ENCODE results near the gene PNMT. TPM values are rescaled to one million over a fixed set of nuclear protein-coding genes. Genes with fewer than 3 reads are reported as not detected.
A peak's percentile ranks its signal among the peaks of the same experiment; 100 is the strongest.

The PNMT gene
- total RNA-seq, 2 experiments from 2014 or later, result not detected

DNA sequence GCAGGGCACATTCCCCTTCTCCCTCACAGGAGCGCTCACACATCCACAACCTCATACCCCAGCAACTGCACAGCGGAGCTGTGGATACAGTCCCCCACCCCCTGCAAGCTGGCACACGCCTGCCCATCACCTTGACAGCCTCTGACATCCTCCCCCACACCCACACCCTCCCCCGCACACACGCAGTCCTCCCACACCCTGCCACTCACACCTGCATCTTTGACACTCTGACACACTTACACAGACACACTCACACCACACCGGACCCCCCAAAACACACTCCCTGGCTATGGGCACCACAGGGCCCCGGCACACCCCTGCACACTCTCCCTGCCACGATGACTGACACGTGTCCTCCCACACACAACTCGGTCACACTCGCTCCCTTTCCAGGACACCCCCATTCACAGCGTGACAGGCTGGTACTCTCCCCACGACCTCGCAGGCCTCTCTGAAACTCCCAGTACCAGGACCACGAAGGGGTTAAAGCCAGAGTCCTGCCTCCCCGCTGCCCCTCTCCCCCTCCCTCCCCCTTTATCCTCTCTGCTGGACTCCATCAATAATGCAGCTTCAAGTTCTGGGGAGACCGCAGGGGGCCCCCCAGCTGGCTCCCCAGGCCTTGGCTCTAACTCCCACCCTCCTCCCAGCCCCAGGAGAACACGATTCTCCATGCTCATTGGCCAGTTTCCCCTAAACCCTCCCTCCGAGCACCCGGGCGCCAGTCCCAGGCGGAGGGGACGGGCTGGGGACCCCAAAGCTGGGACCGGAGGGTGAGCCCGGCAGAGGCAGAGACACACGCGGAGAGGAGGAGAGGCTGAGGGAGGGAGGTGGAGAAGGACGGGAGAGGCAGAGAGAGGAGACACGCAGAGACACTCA is 41.8 kb upstream of the PNMT start, which contains the start of gene PPP1R1B:
TSS of gene PPP1R1B (plus strand) at position 782 of the 876 bp plus-strand sequence. CDS start 441 bp downstream, outside the sequence.
- H3K4me3 Mint-ChIP-seq, result no peak within 1 kb of the TSS
- H3K9me3 Mint-ChIP-seq, result no peaks in the 10 kb centered on the region
- intact Hi-C loops (cut with micrococcal nuclease), result no loop called here
- DNase-seq, result peak; percentile 51
- H3K36me3 Mint-ChIP-seq, result no peaks in the 10 kb centered on the region
- CTCF ChIA-PET, result interaction anchor here (1.5 to 8.6 kb wide), 5 partner anchors 7 to 104 kb away, joined by 3 to 178 read pairs (median 11); partner anchors contain the start of gene MIEN1
- no peak within 1 kb of the TSS for H3K27ac Mint-ChIP-seq
- POLR2A ChIA-PET, result no interaction called here
- peaks cover 36% of the 10 kb centered on the region for H3K27me3 Mint-ChIP-seq
- H3K4me1 Mint-ChIP-seq (ENCODE audit: low read depth), result peaks cover 28% of the 10 kb centered on the region

DNA sequence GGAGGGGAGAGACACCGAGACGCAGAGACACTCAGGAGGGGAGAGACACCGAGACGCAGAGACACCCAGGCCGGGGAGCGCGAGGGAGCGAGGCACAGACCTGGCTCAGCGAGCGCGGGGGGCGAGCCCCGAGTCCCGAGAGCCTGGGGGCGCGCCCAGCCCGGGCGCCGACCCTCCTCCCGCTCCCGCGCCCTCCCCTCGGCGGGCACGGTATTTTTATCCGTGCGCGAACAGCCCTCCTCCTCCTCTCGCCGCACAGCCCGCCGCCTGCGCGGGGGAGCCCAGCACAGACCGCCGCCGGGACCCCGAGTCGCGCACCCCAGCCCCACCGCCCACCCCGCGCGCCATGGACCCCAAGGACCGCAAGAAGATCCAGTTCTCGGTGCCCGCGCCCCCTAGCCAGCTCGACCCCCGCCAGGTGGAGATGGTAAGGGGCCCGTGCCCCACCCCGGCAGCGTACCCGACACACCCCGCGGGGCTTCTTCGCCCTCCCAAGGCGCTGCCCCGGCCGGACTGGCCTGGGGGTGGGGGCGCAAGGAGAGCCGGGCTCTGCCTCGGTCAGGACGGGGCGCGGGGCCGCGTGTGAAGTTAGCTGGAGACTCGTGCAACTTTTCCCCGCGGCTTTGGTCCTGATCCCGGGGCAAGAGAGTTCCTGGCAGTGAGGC is 41.1 kb upstream of the PNMT start:
- H3K4me1 Mint-ChIP-seq (ENCODE audit: low read depth), result peaks cover 23% of the 10 kb centered on the region
- H3K27me3 Mint-ChIP-seq, result peaks cover 41% of the 10 kb centered on the region
- H3K27ac Mint-ChIP-seq, result no peak overlapping the region
- no peaks in the 10 kb centered on the region for H3K9me3 Mint-ChIP-seq
- H3K36me3 Mint-ChIP-seq, result no peaks in the 10 kb centered on the region
- ChIA-PET CTCF (interaction anchor here (1.5 kb wide), 2 partner anchors 8 to 103 kb away, joined by 3 to 5 read pairs; partner anchors contain the start of gene MIEN1), POLR2A (no interaction called here)
- H3K4me3 Mint-ChIP-seq, result no peak overlapping the region
- intact Hi-C loops (cut with micrococcal nuclease), result no loop called here
- no peak for DNase-seq

- no peak for DNase-seq
- no peak overlapping the region for H3K27ac Mint-ChIP-seq
- no peaks in the 10 kb centered on the region for H3K9me3 Mint-ChIP-seq
- CTCF ChIA-PET, result interaction anchor here (1.5 kb wide), 2 partner anchors 9 to 103 kb away, joined by 3 to 5 read pairs; partner anchors contain the start of gene MIEN1
- H3K27me3 Mint-ChIP-seq, result peaks cover 41% of the 10 kb centered on the region
- POLR2A ChIA-PET, result no interaction called here
- H3K4me3 Mint-ChIP-seq, result no peak overlapping the region
- H3K36me3 Mint-ChIP-seq, result no peaks in the 10 kb centered on the region
- peaks cover 17% of the 10 kb centered on the region for H3K4me1 Mint-ChIP-seq (ENCODE audit: low read depth)
- intact Hi-C loops (cut with micrococcal nuclease), result no loop called here
Measured at GRCh38 chr17:39627712-39628516, 40.3 kb upstream of the PNMT start.

DNA sequence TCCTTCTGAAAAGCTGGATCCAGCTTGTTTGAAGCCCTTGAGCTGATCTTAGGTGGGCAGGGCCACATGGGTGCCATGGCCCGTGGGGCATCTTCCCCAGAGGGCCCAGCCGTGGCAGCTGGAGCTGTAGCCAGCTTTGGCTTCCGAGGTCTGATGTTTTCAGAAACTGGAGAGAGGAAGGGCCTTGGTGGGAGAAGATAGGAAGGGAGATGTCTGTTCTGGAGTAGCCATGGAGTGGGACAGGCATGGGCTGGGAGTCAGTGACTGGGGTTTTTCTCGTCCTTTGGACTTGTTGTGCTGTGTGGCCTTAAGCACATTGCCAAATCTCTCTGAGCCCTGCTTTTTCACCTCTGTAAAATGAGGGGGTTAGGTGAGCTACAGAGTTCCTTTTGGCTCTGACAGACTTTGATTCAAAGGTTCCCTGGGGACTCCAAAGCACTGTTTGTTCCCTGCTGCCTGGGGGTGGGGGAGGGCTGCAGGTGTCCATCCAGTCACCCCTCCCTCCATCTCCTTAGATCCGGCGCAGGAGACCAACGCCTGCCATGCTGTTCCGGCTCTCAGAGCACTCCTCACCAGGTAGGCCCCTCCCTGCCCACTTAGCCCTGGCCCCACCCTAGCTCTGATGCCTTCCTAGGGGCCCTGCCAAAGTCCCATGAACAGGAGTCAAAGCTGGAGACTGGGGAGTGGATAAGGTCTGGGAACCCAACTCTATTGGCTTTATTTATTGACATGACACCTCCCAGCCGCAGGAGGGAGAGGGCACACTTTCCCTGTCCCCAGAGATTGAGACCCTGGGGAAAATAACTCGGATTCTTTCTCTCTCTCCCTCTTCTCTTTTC is 39.4 kb upstream of the PNMT start:
- Mint-ChIP-seq H3K9me3 (no peaks in the 10 kb centered on the region), H3K27me3 (peaks cover 41% of the 10 kb centered on the region), H3K36me3 (no peaks in the 10 kb centered on the region), H3K4me3 (no peak overlapping the region), H3K4me1 (ENCODE audit: low read depth) (peaks cover 11% of the 10 kb centered on the region), H3K27ac (no peak overlapping the region)
- ChIA-PET CTCF (interaction anchor here (1.5 to 7.6 kb wide), 2 partner anchors 7 to 10 kb away, joined by 5 to 178 read pairs; no protein-coding TSS in a partner anchor), POLR2A (no interaction called here)
- DNase-seq, result no peak
- intact Hi-C loops (cut with micrococcal nuclease), result no loop called here

- ChIA-PET POLR2A (no interaction called here), CTCF (interaction anchor here (7.6 kb wide), 1 partner anchor 8 kb away, joined by 178 read pairs; no protein-coding TSS in a partner anchor)
- peaks cover 39% of the 10 kb centered on the region for H3K27me3 Mint-ChIP-seq
- no peak overlapping the region for H3K27ac Mint-ChIP-seq
- DNase-seq, result no peak
- no peaks in the 10 kb centered on the region for H3K36me3 Mint-ChIP-seq
- H3K4me1 Mint-ChIP-seq (ENCODE audit: low read depth), result peaks cover 11% of the 10 kb centered on the region
- no peaks in the 10 kb centered on the region for H3K9me3 Mint-ChIP-seq
- no peak overlapping the region for H3K4me3 Mint-ChIP-seq
- intact Hi-C loops (cut with micrococcal nuclease), result no loop called here
Measured at GRCh38 chr17:39629494-39629880, 38.8 kb upstream of the PNMT start.

- Mint-ChIP-seq H3K27me3 (peaks cover 38% of the 10 kb centered on the region), H3K36me3 (no peaks in the 10 kb centered on the region), H3K4me3 (no peak overlapping the region), H3K4me1 (ENCODE audit: low read depth) (peaks cover 11% of the 10 kb centered on the region), H3K9me3 (no peaks in the 10 kb centered on the region), H3K27ac (no peak overlapping the region)
- intact Hi-C loops (cut with micrococcal nuclease), result no loop called here
- ChIA-PET CTCF (interaction anchor here (7.6 kb wide), 1 partner anchor 8 kb away, joined by 178 read pairs; no protein-coding TSS in a partner anchor), POLR2A (no interaction called here)
- DNase-seq, result no peak
Measured at GRCh38 chr17:39629898-39630297, 38.4 kb upstream of the PNMT start.

- ChIA-PET CTCF (interaction anchor here (1.4 to 7.6 kb wide), 2 partner anchors 10 to 22 kb away, joined by 9 to 178 read pairs; no protein-coding TSS in a partner anchor), POLR2A (interaction anchor here (0.6 kb wide), 1 partner anchor 8 kb away, joined by 7 read pairs; no protein-coding TSS in a partner anchor)
- intact Hi-C loops (cut with micrococcal nuclease), result no loop called here
- Mint-ChIP-seq H3K4me3 (no peak overlapping the region), H3K36me3 (no peaks in the 10 kb centered on the region), H3K9me3 (no peaks in the 10 kb centered on the region), H3K4me1 (ENCODE audit: low read depth) (peaks cover 12% of the 10 kb centered on the region), H3K27ac (no peak overlapping the region), H3K27me3 (peaks cover 24% of the 10 kb centered on the region)
- DNase-seq, result no peak
Measured at GRCh38 chr17:39631403-39631802, 36.9 kb upstream of the PNMT start.

- ChIA-PET POLR2A (no interaction called here), CTCF (interaction anchor here (1.6 to 7.6 kb wide), 4 partner anchors 11 to 84 kb away, joined by 4 to 178 read pairs (median 24); no protein-coding TSS in a partner anchor)
- peaks cover 19% of the 10 kb centered on the region for H3K27me3 Mint-ChIP-seq
- no peaks in the 10 kb centered on the region for H3K9me3 Mint-ChIP-seq
- DNase-seq, result no peak
- intact Hi-C loops (cut with micrococcal nuclease), result no loop called here
- H3K4me1 Mint-ChIP-seq (ENCODE audit: low read depth), result peaks cover 13% of the 10 kb centered on the region
- no peaks in the 10 kb centered on the region for H3K36me3 Mint-ChIP-seq
- no peak overlapping the region for H3K4me3 Mint-ChIP-seq
- no peak overlapping the region for H3K27ac Mint-ChIP-seq
Measured at GRCh38 chr17:39632153-39632941, 35.9 kb upstream of the PNMT start.

DNA sequence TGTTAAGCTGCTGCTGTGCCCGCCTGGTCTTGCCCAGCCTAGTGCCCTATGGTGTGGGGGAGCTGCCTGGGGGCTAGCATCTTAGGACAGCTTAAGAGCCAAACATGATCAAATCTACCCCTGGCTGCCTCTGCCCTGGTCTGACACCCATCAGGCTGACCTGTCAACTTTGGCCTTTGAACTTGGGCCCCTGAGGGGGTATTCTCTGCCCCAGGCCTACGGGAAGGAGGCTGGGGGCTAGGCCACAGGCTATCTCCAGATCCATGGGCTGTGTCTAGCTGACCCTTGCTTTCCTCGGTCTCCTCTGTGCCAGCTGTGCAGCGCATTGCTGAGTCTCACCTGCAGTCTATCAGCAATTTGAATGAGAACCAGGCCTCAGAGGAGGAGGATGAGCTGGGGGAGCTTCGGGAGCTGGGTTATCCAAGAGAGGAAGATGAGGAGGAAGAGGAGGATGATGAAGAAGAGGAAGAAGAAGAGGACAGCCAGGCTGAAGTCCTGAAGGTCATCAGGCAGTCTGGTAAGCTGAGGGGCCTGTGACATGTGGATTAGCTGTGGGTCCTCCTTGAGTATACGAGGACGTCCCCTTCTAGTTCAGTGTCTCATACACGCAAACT is 34.6 kb upstream of the PNMT start:
- Mint-ChIP-seq H3K27ac (no peak overlapping the region), H3K4me3 (no peak overlapping the region), H3K36me3 (peaks cover 3% of the 10 kb centered on the region), H3K4me1 (ENCODE audit: low read depth) (peaks cover 25% of the 10 kb centered on the region), H3K27me3 (peaks cover 8% of the 10 kb centered on the region), H3K9me3 (no peaks in the 10 kb centered on the region)
- CTCF ChIA-PET, result interaction anchor here (0.6 to 7.6 kb wide), 11 partner anchors 11 to 246 kb away, joined by 3 to 178 read pairs (median 5); partner anchors contain the start of gene MIEN1
- no peak for DNase-seq
- intact Hi-C loops (cut with micrococcal nuclease), result loop anchor here (1.0 kb wide), 1 partner anchor 11 kb away; no protein-coding TSS in a partner anchor
- POLR2A ChIA-PET, result no interaction called here

- H3K4me1 Mint-ChIP-seq (ENCODE audit: low read depth), result peaks cover 32% of the 10 kb centered on the region
- peaks cover 7% of the 10 kb centered on the region for H3K27me3 Mint-ChIP-seq
- peaks cover 3% of the 10 kb centered on the region for H3K36me3 Mint-ChIP-seq
- no peak overlapping the region for H3K4me3 Mint-ChIP-seq
- H3K9me3 Mint-ChIP-seq, result no peaks in the 10 kb centered on the region
- ChIA-PET POLR2A (no interaction called here), CTCF (interaction anchor here (0.6 to 7.6 kb wide), 20 partner anchors 10 to 1031 kb away, joined by 3 to 178 read pairs (median 3); partner anchors contain the start of genes MIEN1 and TCAP)
- no peak for DNase-seq
- intact Hi-C loops (cut with micrococcal nuclease), result loop anchor here (1.0 kb wide), 1 partner anchor 12 kb away; no protein-coding TSS in a partner anchor
- no peak overlapping the region for H3K27ac Mint-ChIP-seq
Measured at GRCh38 chr17:39634384-39634871, 33.8 kb upstream of the PNMT start.

Measured in activated CD4-positive, alpha-beta memory T cell treated with anti-CD3 and anti-CD28 coated beads for 36 hours (primary cell).